GM12878 (cell line): ENCODE data around the gene PDIA5.

Experiments
- GABPA ChIP-seq: IDR thresholded peaks from 2 replicates; pipeline ENCODE4 v1.6.1; 2014; ENCODE audit warnings: antibody characterized with exemption, low read depth, mild to moderate bottlenecking, inconsistent platforms
- MAX ChIP-seq: IDR thresholded peaks from 2 replicates; pipeline ENCODE4 v1.6.1; 2012; ENCODE audit warnings: low read depth, low read length, improper control_type of control experiment
- SIN3A ChIP-seq: IDR thresholded peaks from 2 replicates; pipeline ENCODE4 v1.6.1; 2012; ENCODE audit warnings: low read depth, low read length, improper control_type of control experiment

GRCh38 chr3:123076112-123076495 is 9.3 kb downstream of the PDIA5 start:
- TF ChIP-seq SIN3A, result no peak
- no peak for TF ChIP-seq MAX
- no peak for TF ChIP-seq GABPA
